Sigmoid colon (tissue), 4 donors: ENCODE data around the gene ATP10B.

Experiments
- CTCF ChIP-seq, 4 experiments: fragments of 450-650 bp in 3 of 4; fragments of 200-600 bp in 1 of 4; IDR thresholded peaks; one replicate each; pipeline ENCODE4 v1.5.1; 2016 to 2019; ENCODE audit warnings: antibody characterized with exemption in 4 of 4, mild to moderate bottlenecking in 3 of 4, moderate library complexity in 2 of 4
- POLR2AphosphoS5 ChIP-seq, 4 donors: sonication (generic); formaldehyde crosslinking; IDR thresholded peaks; one replicate each; pipeline ENCODE4 v1.6.1; 2017; ENCODE audit warnings: antibody characterized with exemption in 4 of 4

DNA sequence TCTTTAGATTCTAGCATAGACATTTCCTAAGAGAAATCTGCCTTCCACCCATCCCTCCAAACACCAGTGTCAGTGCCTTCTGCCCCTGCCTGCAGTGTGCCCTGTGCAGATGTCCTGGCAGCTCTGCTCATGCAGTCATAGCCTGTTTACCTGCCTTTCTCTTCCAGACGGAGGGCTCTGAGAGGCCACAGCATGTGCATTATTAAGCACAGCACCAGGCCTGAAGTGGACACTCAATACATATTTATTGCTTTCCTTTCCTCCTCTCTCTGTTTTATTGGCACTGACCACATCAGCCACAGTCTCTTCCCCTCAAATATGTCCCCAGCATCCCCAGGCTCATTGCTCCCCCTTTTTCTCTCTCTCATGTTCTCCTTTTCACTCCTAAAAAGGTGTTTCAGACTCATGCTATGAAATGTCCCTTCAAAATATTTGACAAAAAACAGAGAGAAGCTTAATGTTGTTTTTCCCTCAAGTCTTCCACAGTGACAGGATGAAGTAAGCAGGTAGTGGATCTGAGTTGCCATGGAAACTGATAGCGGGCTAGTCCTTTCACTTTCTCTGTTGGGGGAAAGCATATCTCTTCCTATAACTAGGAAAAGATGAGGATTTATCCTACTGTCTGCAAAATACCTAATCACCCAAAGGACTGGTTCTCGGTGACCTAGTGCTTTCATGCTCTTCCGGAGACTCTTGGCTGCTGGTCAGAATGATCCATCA, 100.9 kb downstream of the ATP10B start:
- no peak for TF ChIP-seq CTCF (IDR thresholded peaks at IDR 0.05)
- TF ChIP-seq POLR2AphosphoS5 (IDR thresholded peaks at IDR 0.05), result no peak
